K562 (cell line): ENCODE measurements around the gene FHIT.

Source experiments
- CHD2 ChIP-seq: IDR thresholded peaks from 2 replicates; pipeline ENCODE4 v1.6.1; 2011; ENCODE audit warnings: low read depth, low read length
- CREB1 ChIP-seq, 2 experiments: sonication (generic) in 1 of 2; formaldehyde crosslinking in 1 of 2; IDR thresholded peaks; 2 replicates each; pipeline versions ENCODE4 v1.6.1 to v1.8.0; 2012 to 2022; ENCODE audit warnings: inconsistent platforms in 1 of 2, mild to moderate bottlenecking in 1 of 2, missing genetic modification reagents in 1 of 2, moderate library complexity in 1 of 2
- CTCF ChIP-seq, 3 experiments: IDR thresholded peaks in 2 of 3; conservative IDR thresholded peaks in 1 of 3; 2 replicates each; pipeline ENCODE4 v1.5.1; 2011 to 2012; ENCODE audit warnings: low read length in 3 of 3, mild to moderate bottlenecking in 3 of 3, control low read depth in 2 of 3, improper control_type of control experiment in 1 of 3, inconsistent platforms in 1 of 3, low read depth in 1 of 3, mixed read lengths in 1 of 3, moderate library complexity in 1 of 3; ENCODE audit not compliant: insufficient read depth in 2 of 3
- DIDO1 ChIP-seq: fragments of 450-650 bp; IDR thresholded peaks from 2 replicates; pipeline ENCODE4 v1.6.1; 2016; ENCODE audit warnings: low read depth, missing biosample characterization, missing genetic modification characterization
- E4F1 ChIP-seq: fragments of 250-450 bp; sonication (Bioruptor Pico); IDR thresholded peaks from 2 replicates; pipeline ENCODE4 v1.5.0; 2021; ENCODE audit warnings: mild to moderate bottlenecking, borderline replicate concordance
- SP2 ChIP-seq: IDR thresholded peaks from 2 replicates; pipeline ENCODE4 v1.6.1; 2011; ENCODE audit warnings: mild to moderate bottlenecking, low read depth, low read length, moderate library complexity; ENCODE audit not compliant: poor library complexity, severe bottlenecking; ENCODE audit errors: extremely low read depth
- ZFP36 ChIP-seq: fragments of 150-350 bp; IDR thresholded peaks from 2 replicates; pipeline ENCODE4 v1.6.1; 2018; ENCODE audit warnings: low read length, low read depth; ENCODE audit not compliant: partially characterized antibody

- no peak for TF ChIP-seq E4F1 (CRISPR knock-in tag)
- TF ChIP-seq ZFP36 = no peak
- TF ChIP-seq CHD2 = no peak
- no peak for TF ChIP-seq CTCF (IDR thresholded peaks at IDR 0.05 in 2 of 3, conservative IDR thresholded peaks at IDR 0.05 in 1 of 3; ENCODE audit: insufficient read depth in 2 of 3, low read depth in 1 of 3, low read length in 3 of 3)
- TF ChIP-seq DIDO1 (tag) = no peak
- no peak for TF ChIP-seq CREB1 (IDR thresholded peaks at IDR 0.05)
- no peak for TF ChIP-seq CREB1 (CRISPR knock-in tag; IDR thresholded peaks at IDR 0.05)
- no peak for TF ChIP-seq SP2
Observed at GRCh38 chr3:60417576-60417975, 833.7 kb downstream of the FHIT start.
